Fibroblast of lung (primary cell): ENCODE data around the gene MYO9A. TPM values are rescaled to one million over a fixed set of nuclear protein-coding genes. Genes with fewer than 3 reads are reported as not detected.

Experiments used
- DNase-seq, 2 donors: peaks; one replicate each; pipeline versions ENCODE4 v3.0.0 to v3.0.0-alpha.2; 2010; ENCODE audit warnings: low read depth in 2 of 2
- H2AFZ ChIP-seq: 2 replicates; pipeline ENCODE4 v1.5.1; 2012; ENCODE audit warnings: low read length, control low read depth, inconsistent platforms
- H3K27ac ChIP-seq: 2 replicates; pipeline ENCODE4 v1.5.1; 2011; ENCODE audit warnings: low read length, control low read depth; ENCODE audit not compliant: insufficient read depth
- H3K27me3 ChIP-seq: 2 replicates; pipeline ENCODE4 v1.5.1; 2011; ENCODE audit warnings: mild to moderate bottlenecking, low read length; ENCODE audit not compliant: control insufficient read depth, insufficient read depth
- H3K36me3 ChIP-seq: 2 replicates; pipeline ENCODE4 v1.5.1; 2011; ENCODE audit warnings: low read length; ENCODE audit not compliant: control insufficient read depth, insufficient read depth
- H3K4me1 ChIP-seq: 2 replicates; pipeline ENCODE4 v1.5.1; 2011; ENCODE audit warnings: low read length; ENCODE audit not compliant: control insufficient read depth, insufficient read depth; ENCODE audit errors: extremely low read depth
- H3K4me2 ChIP-seq: 2 replicates; pipeline ENCODE4 v1.5.1; 2011; ENCODE audit warnings: low read length, control low read depth; ENCODE audit not compliant: insufficient read depth; ENCODE audit errors: extremely low read depth
- H3K4me3 ChIP-seq, 4 experiments: fragments of 200-600 bp in 1 of 4; sonication (generic) in 1 of 4; replicated peaks in 1 of 4; 2 replicates each; pipeline ENCODE4 v1.5.1; 2011 to 2016; ENCODE audit warnings: low read length in 4 of 4, low read depth in 3 of 4, mild to moderate bottlenecking in 3 of 4, control low read depth in 2 of 4, inconsistent platforms in 1 of 4, mixed read lengths in 1 of 4; ENCODE audit not compliant: insufficient read depth in 1 of 4; ENCODE audit errors: control extremely low read depth in 1 of 4
- H3K79me2 ChIP-seq: 2 replicates; pipeline ENCODE4 v1.5.1; 2012; ENCODE audit warnings: mild to moderate bottlenecking, low read length, inconsistent platforms; ENCODE audit not compliant: control insufficient read depth, insufficient read depth
- H3K9ac ChIP-seq: 2 replicates; pipeline ENCODE4 v1.5.1; 2011; ENCODE audit warnings: mild to moderate bottlenecking, low read length, control low read depth; ENCODE audit not compliant: insufficient read depth
- H3K9me3 ChIP-seq: 2 replicates; pipeline ENCODE4 v1.5.1; 2012; ENCODE audit warnings: low read depth, low read length; ENCODE audit not compliant: control insufficient read depth, insufficient read depth
- H4K20me1 ChIP-seq: 2 replicates; pipeline ENCODE4 v1.5.1; 2011; ENCODE audit warnings: low read length; ENCODE audit not compliant: control insufficient read depth, insufficient read depth; ENCODE audit errors: extremely low read depth
- EZH2 ChIP-seq: IDR thresholded peaks from 2 replicates; pipeline ENCODE4 v1.5.1; 2012; ENCODE audit warnings: low read length, control low read depth, mild to moderate bottlenecking; ENCODE audit errors: missing control alignments
- polyA plus RNA-seq, 2 donors: library from polyadenylated mRNA; depleted of rRNA in 1 of 2; stranded (reverse) in 1 of 2; unstranded in 1 of 2; fragments of >200 nt; gene quantifications; 2 replicates each; pipeline ENCODE4 v1.2.1, GENCODE V29; 2011 to 2012; ENCODE audit warnings: missing spikeins in 1 of 2
- total RNA-seq: library from RNA; depleted of rRNA; stranded (reverse); fragments of >200 nt; gene quantifications from 2 replicates; pipeline ENCODE4 v1.2.1, GENCODE V29; 2014
- TF ChIP-seq, protein P1 (sequence below), 2 donors: IDR thresholded peaks in 1 of 2; conservative IDR thresholded peaks in 1 of 2; 1 replicate in 1 of 2; 2 replicates in 1 of 2; pipeline ENCODE4 v1.5.1; 2011 to 2012; ENCODE audit warnings: low read length in 2 of 2, control low read depth in 1 of 2, inconsistent platforms in 1 of 2, low read depth in 1 of 2, mild to moderate bottlenecking in 1 of 2

Gene MYO9A
- total and polyA plus RNA-seq, 2 donors (not counting 1 experiment from before 2014, with no cell fraction given) = 12.8 to 48.6 TPM

DNA sequence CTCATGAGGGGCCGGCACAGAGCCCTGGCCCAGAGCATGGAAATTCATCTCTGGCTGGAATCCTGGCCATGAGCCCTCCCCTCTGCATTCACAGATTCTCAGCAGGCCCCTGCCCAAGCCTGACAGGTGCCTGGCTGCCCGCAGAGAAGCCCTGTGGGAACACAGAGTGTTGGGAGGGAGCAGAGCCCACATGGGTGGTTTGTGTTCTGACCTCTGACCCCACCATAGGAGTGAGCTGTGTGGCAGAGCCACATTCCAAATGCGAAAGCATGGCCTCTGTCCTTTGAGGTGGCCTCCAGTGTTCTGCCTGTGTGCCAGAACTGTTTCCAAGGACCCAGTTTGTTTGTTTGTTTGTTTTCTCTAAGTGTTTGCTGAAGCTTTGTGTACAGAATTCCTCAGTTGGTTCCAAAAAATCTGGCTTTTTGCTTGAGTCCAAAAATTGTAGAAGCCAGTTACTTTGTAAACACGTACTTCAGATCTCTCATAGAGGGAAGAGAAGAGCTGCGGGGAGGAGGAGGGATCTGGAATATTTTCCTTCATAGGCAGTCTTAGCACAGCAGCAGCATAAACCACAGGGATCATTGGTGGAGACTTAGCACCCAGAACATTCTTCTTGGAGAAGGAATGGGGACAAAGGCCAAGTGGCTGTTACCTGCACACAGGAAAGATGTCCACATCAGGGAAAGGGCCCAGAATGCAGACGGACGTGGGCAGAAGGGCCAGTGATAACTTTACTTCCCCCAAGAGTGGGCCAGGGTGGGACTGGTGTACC lies 43.6 kb upstream of the MYO9A start:
- TF ChIP-seq EZH2 = no peak
- TF ChIP-seq, protein P1, sequence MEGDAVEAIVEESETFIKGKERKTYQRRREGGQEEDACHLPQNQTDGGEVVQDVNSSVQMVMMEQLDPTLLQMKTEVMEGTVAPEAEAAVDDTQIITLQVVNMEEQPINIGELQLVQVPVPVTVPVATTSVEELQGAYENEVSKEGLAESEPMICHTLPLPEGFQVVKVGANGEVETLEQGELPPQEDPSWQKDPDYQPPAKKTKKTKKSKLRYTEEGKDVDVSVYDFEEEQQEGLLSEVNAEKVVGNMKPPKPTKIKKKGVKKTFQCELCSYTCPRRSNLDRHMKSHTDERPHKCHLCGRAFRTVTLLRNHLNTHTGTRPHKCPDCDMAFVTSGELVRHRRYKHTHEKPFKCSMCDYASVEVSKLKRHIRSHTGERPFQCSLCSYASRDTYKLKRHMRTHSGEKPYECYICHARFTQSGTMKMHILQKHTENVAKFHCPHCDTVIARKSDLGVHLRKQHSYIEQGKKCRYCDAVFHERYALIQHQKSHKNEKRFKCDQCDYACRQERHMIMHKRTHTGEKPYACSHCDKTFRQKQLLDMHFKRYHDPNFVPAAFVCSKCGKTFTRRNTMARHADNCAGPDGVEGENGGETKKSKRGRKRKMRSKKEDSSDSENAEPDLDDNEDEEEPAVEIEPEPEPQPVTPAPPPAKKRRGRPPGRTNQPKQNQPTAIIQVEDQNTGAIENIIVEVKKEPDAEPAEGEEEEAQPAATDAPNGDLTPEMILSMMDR (conservative IDR thresholded peaks at IDR 0.05 in 1 of 2, IDR thresholded peaks at IDR 0.05 in 1 of 2; ENCODE audit: low read depth in 1 of 2, low read length in 2 of 2) = no peak
- Histone ChIP-seq H3K4me1 (no peaks in the 10 kb centered on the region), H3K9me3 (no peaks in the 10 kb centered on the region), H3K4me2 (no peak overlapping the region), H2AFZ (no peak overlapping the region), H3K79me2 (no peaks in the 10 kb centered on the region), H3K36me3 (no peaks in the 10 kb centered on the region), H3K4me3 (no peak overlapping the region), H4K20me1 (no peaks in the 10 kb centered on the region), H3K27me3 (peaks cover 8% of the 10 kb centered on the region), H3K9ac (no peak overlapping the region), H3K27ac (no peak overlapping the region)
- no peak for DNase-seq

DNA sequence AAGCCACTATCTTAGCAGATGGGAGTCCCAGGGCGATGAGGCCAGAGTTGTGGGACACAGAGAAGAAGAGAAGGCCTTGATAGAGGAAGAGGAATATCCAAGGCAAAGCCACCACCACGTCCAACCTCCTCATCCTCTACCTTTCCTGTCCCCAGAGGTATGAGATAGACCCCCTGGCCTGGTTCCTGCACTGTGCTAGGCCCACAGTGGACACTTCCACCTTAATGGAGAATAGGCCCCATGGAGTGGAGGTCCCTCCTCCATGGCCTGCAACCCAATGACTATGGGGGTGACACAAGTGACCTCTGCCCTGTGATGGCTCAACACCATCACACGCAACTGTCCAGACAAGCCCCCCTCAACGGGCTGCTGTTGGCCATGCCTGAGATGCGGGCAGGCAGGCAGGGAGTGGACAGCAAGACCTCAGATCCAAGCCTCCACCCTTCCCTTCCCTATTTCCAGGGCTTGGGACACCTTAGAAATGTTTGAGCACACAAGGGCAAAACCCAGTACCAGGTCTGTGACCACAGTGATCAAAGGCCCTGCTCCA lies 42.8 kb upstream of the MYO9A start:
- Histone ChIP-seq H3K4me1 (no peaks in the 10 kb centered on the region), H4K20me1 (no peaks in the 10 kb centered on the region), H3K36me3 (no peaks in the 10 kb centered on the region), H3K4me3 (no peak overlapping the region), H2AFZ (no peak overlapping the region), H3K4me2 (no peak overlapping the region), H3K27me3 (peaks cover 8% of the 10 kb centered on the region), H3K79me2 (no peaks in the 10 kb centered on the region), H3K27ac (no peak overlapping the region), H3K9ac (no peak overlapping the region), H3K9me3 (no peaks in the 10 kb centered on the region)
- DNase-seq = no peak
- no peak for TF ChIP-seq EZH2
- TF ChIP-seq, protein P1 (conservative IDR thresholded peaks at IDR 0.05 in 1 of 2, IDR thresholded peaks at IDR 0.05 in 1 of 2; ENCODE audit: low read depth in 1 of 2, low read length in 2 of 2) = no peak

DNA sequence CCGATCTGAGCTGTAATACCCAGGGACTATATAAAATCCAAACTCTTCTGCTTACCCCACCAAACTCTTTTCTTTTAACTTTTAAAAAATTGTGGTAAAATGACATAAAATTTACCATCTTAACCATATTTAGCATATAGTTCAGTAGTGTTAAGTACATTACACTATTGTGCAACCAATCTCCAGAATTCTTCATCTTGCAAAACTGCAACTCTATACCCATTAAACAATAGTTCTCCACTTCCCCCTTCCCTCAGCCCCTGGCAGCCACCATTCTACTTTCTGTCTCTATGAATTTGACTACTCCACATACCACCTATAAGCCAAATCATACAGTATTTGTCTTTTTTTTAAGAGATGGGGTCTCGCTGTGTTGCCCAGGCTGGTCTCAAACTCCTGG lies 39.0 kb upstream of the MYO9A start:
- Histone ChIP-seq H3K9ac (no peak overlapping the region), H3K4me1 (peaks cover 2% of the 10 kb centered on the region), H4K20me1 (no peaks in the 10 kb centered on the region), H3K79me2 (no peaks in the 10 kb centered on the region), H2AFZ (no peak overlapping the region), H3K4me2 (no peak overlapping the region), H3K4me3 (no peak overlapping the region), H3K27me3 (peaks cover 5% of the 10 kb centered on the region), H3K27ac (no peak overlapping the region), H3K9me3 (no peaks in the 10 kb centered on the region), H3K36me3 (no peaks in the 10 kb centered on the region)
- TF ChIP-seq EZH2 = no peak
- TF ChIP-seq, protein P1 (conservative IDR thresholded peaks at IDR 0.05 in 1 of 2, IDR thresholded peaks at IDR 0.05 in 1 of 2; ENCODE audit: low read depth in 1 of 2, low read length in 2 of 2) = no peak
- DNase-seq = no peak
